Measurements from ENCODE around the gene KLHL17. TPM values are rescaled to one million over a fixed set of nuclear protein-coding genes. Genes with fewer than 3 reads are reported as not detected.

The KLHL17 gene
- total RNA-seq, 1 donor from 2014 or later = 15.1 TPM

- no peaks in the 10 kb centered on the region for H3K36me3 Mint-ChIP-seq (ENCODE audit: low read depth)
- ChIA-PET CTCF (interaction anchor here (2.4 to 3.2 kb wide), 2 partner anchors 21 to 310 kb away, joined by 8 to 16 read pairs; no protein-coding TSS in a partner anchor), POLR2A (interaction anchor here (0.6 kb wide), 1 partner anchor 158 kb away, joined by 3 read pairs; no protein-coding TSS in a partner anchor)
- no peaks in the 10 kb centered on the region for H3K9me3 Mint-ChIP-seq
- H3K27me3 Mint-ChIP-seq = peaks cover 19% of the 10 kb centered on the region
- no peak overlapping the region for H3K27ac Mint-ChIP-seq
- no peak overlapping the region for H3K4me3 Mint-ChIP-seq
- intact Hi-C loops (cut with micrococcal nuclease) = no loop called here
- H3K4me1 Mint-ChIP-seq = peaks cover 1% of the 10 kb centered on the region
- DNase-seq (no peak), ATAC-seq (ENCODE audit: low read depth) (no peak)
- no peak for TF ChIP-seq CTCF (IDR thresholded peaks at IDR 0.05)
Measured at GRCh38 chr1:980602-981395, 20.4 kb downstream of the KLHL17 start.

- Mint-ChIP-seq H3K27ac (no peak overlapping the region), H3K4me3 (no peak overlapping the region), H3K9me3 (no peaks in the 10 kb centered on the region), H3K27me3 (peaks cover 22% of the 10 kb centered on the region), H3K4me1 (no peaks in the 10 kb centered on the region), H3K36me3 (ENCODE audit: low read depth) (no peaks in the 10 kb centered on the region)
- POLR2A ChIA-PET = no interaction called here
- CTCF ChIA-PET = interaction anchor here (2.4 to 3.2 kb wide), 2 partner anchors 20 to 310 kb away, joined by 8 to 16 read pairs; no protein-coding TSS in a partner anchor
- TF ChIP-seq CTCF (IDR thresholded peaks at IDR 0.05) = no peak
- DNase-seq = no peak
- no peak for ATAC-seq (ENCODE audit: low read depth)
- intact Hi-C loops (cut with micrococcal nuclease) = no loop called here
Measured at GRCh38 chr1:981491-981954, 21.1 kb downstream of the KLHL17 start.

GRCh38 chr1:981955-982558 lies 21.7 kb downstream of the KLHL17 start, which contains the start of gene PERM1:
PERM1 (minus strand) TSS chr1:982093; CDS start chr1:981029, 1,064 bp downstream.
- no peak for ATAC-seq (ENCODE audit: low read depth)
- Mint-ChIP-seq H3K27me3 (peaks cover 22% of the 10 kb centered on the region), H3K9me3 (no peaks in the 10 kb centered on the region), H3K27ac (no peak within 1 kb of the TSS), H3K4me3 (no peak within 1 kb of the TSS), H3K36me3 (ENCODE audit: low read depth) (no peaks in the 10 kb centered on the region), H3K4me1 (no peaks in the 10 kb centered on the region)
- intact Hi-C loops (cut with micrococcal nuclease) = no loop called here
- TF ChIP-seq CTCF (IDR thresholded peaks at IDR 0.05) = no peak
- DNase-seq = no peak
- POLR2A ChIA-PET = no interaction called here
- CTCF ChIA-PET = interaction anchor here (2.4 to 3.2 kb wide), 2 partner anchors 19 to 309 kb away, joined by 8 to 16 read pairs; no protein-coding TSS in a partner anchor

- no peak for TF ChIP-seq CTCF (IDR thresholded peaks at IDR 0.05)
- CTCF ChIA-PET = interaction anchor here (1.0 to 3.2 kb wide), 5 partner anchors 16 to 308 kb away, joined by 4 to 16 read pairs (median 5); partner anchors contain the start of genes ISG15 and PLEKHN1
- DNase-seq = no peak
- POLR2A ChIA-PET = interaction anchor here (0.6 to 1.7 kb wide), 2 partner anchors 268 to 301 kb away, joined by 3 read pairs; no protein-coding TSS in a partner anchor
- Mint-ChIP-seq H3K9me3 (no peaks in the 10 kb centered on the region), H3K4me3 (no peak overlapping the region), H3K36me3 (ENCODE audit: low read depth) (no peaks in the 10 kb centered on the region), H3K27ac (no peak overlapping the region), H3K27me3 (peaks cover 26% of the 10 kb centered on the region), H3K4me1 (no peaks in the 10 kb centered on the region)
- intact Hi-C loops (cut with micrococcal nuclease) = no loop called here
- no peak for ATAC-seq (ENCODE audit: low read depth)
Measured at GRCh38 chr1:982765-983436, 22.5 kb downstream of the KLHL17 start.
